Smooth muscle cell (in vitro differentiated cells): ENCODE measurements around the gene SMIM24. TPM values are rescaled to one million over a fixed set of nuclear protein-coding genes. Genes with fewer than 3 reads are reported as not detected.
"Not testable (repeated sequence)": the region's sequence is repeated elsewhere in the genome, so short reads cannot be mapped to it uniquely, and the experiment has no call there.

Source experiments
- DNase-seq: peaks from one replicate; lab custom pipeline; 2025; ENCODE audit not compliant: unreplicated experiment; lab: John Stamatoyannopoulos, UW
- H2AFZ ChIP-seq: fragments of 200-600 bp; sonication (generic); 2 replicates; pipeline ENCODE4 v1.6.0; 2016; ENCODE audit warnings: antibody characterized with exemption, low read depth, mild to moderate bottlenecking
- H3F3A ChIP-seq: fragments of 200-600 bp; sonication (generic); 2 replicates; pipeline ENCODE4 v1.6.0; 2017; ENCODE audit warnings: antibody characterized with exemption, low read depth
- H3K27ac ChIP-seq: fragments of 200-600 bp; sonication (generic); 2 replicates; pipeline ENCODE4 v1.5.1; 2016; ENCODE audit warnings: low read depth, mild to moderate bottlenecking
- H3K27me3 ChIP-seq: fragments of 200-600 bp; sonication (generic); 2 replicates; pipeline ENCODE4 v1.6.1; 2016; ENCODE audit warnings: low read depth, mild to moderate bottlenecking
- H3K36me3 ChIP-seq: fragments of 200-600 bp; sonication (generic); 2 replicates; pipeline ENCODE4 v1.5.1; 2016; ENCODE audit warnings: low read depth
- H3K4me1 ChIP-seq: fragments of 200-600 bp; sonication (generic); 2 replicates; pipeline ENCODE4 v1.5.1; 2016; ENCODE audit warnings: low read depth
- H3K4me2 ChIP-seq: fragments of 200-600 bp; sonication (generic); 2 replicates; pipeline ENCODE4 v1.6.0; 2016; ENCODE audit warnings: mild to moderate bottlenecking
- H3K4me3 ChIP-seq: fragments of 200-600 bp; sonication (generic); 2 replicates; pipeline ENCODE4 v1.5.1; 2016; ENCODE audit warnings: mild to moderate bottlenecking
- H3K79me2 ChIP-seq: fragments of 200-600 bp; sonication (generic); 2 replicates; pipeline ENCODE4 v1.6.0; 2016; ENCODE audit warnings: low read depth, mild to moderate bottlenecking
- H3K9ac ChIP-seq: fragments of 200-600 bp; sonication (generic); 2 replicates; pipeline ENCODE4 v1.6.0; 2016; ENCODE audit warnings: low read depth
- H3K9me3 ChIP-seq: fragments of 200-600 bp; sonication (generic); replicated peaks from 2 replicates; pipeline ENCODE4 v1.5.1; 2016; ENCODE audit warnings: low read depth
- H4K20me1 ChIP-seq: fragments of 200-600 bp; sonication (generic); 2 replicates; pipeline ENCODE4 v1.6.0; 2016; ENCODE audit warnings: low read depth
- CTCF ChIP-seq: fragments of 200-600 bp; sonication (generic); IDR thresholded peaks from 2 replicates; pipeline ENCODE4 v1.5.1; 2017; ENCODE audit warnings: borderline replicate concordance, mild to moderate bottlenecking, antibody characterized with exemption; ENCODE audit not compliant: insufficient read depth, poor library complexity, severe bottlenecking
- WGBS: methylation state at CpG from one replicate; pipeline ENCODE4 v1.1.7; 2016; ENCODE audit warnings: low lambda C conversion rate; 5-methylcytosine and 5-hydroxymethylcytosine counted together
- polyA plus RNA-seq: library from polyadenylated mRNA; unstranded; fragments of >200 nt; fragmentation: Nextera tagmentation; extraction: Ambion mirVana; gene quantifications from 2 replicates; pipeline ENCODE4 v1.2.1, GENCODE V29; 2016
- total RNA-seq: library from RNA; depleted of rRNA; stranded (reverse); fragments of >200 nt; gene quantifications from 2 replicates; pipeline ENCODE4 v1.2.3, GENCODE V29; 2014

Gene SMIM24
- 1.1 TPM in 1 of 2 replicates, not detected in the other for total RNA-seq
- not detected in 2 replicates for polyA plus RNA-seq

DNA sequence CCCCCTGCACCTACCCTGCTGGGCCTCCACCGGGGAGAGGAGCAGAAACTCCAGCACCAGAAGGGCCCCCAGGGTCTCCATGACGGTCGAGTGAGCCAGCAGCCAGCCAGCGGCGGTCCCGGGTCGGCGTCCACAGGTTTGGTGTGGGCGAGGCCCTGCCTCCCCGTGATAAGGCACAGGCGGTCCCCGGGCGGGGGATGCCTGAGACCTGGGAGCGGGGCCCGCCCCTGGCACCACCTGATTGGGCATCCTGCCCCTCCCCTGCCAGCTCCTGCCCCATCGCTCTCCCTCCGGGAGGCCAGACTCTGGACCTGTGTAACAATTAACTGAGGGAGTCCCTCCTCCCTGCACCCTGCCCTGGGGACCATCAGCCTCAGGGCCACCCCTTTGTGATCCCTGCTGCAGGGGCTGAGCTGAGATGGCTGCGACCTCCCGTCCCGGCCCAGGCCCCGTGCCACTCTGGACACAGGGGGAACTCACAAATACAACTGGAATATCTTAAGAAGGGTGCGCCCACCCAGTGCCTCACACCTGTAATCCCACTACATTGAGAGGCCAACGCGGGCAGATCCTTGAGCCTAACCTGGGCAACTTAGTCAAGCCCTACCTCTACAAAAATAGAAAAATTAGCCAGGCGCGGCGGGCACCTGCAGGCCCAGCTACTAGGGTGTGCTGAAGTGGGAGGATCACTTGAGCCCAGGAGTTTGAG, at the start of gene SMIM24:
Gene SMIM24 (minus strand): TSS at position 143 of the 709 bp plus-strand sequence. CDS start 62 bp downstream, at position 81.
- DNase-seq, result no peak
- no peaks in the 10 kb centered on the region for H3K27me3 ChIP-seq
- H3K9ac ChIP-seq, result no peak within 1 kb of the TSS
- H3K27ac ChIP-seq, result no peak within 1 kb of the TSS
- no peaks in the 10 kb centered on the region for H3K36me3 ChIP-seq
- H3K4me3 ChIP-seq, result no peak within 1 kb of the TSS
- WGBS, result 86% methylated on average over 19 of the region's 27 CpGs
- no peaks in the 10 kb centered on the region for H4K20me1 ChIP-seq
- H3K9me3 ChIP-seq, result no peaks in the 10 kb centered on the region
- H2AFZ ChIP-seq, result no peak within 1 kb of the TSS
- no peaks in the 10 kb centered on the region for H3F3A ChIP-seq
- H3K4me1 ChIP-seq, result no peaks in the 10 kb centered on the region
- no peak for TF ChIP-seq CTCF
- H3K79me2 ChIP-seq, result no peaks in the 10 kb centered on the region
- H3K4me2 ChIP-seq, result no peak within 1 kb of the TSS

- H3F3A ChIP-seq, H3K9me3 ChIP-seq, H3K27me3 ChIP-seq, H3K9ac ChIP-seq, H3K4me2 ChIP-seq, H3K4me3 ChIP-seq, H3K27ac ChIP-seq, H3K36me3 ChIP-seq, H3K79me2 ChIP-seq, H2AFZ ChIP-seq, H3K4me1 ChIP-seq, DNase-seq: not testable (repeated sequence)
- peaks cover 38% of the 10 kb centered on the region for H4K20me1 ChIP-seq
- WGBS, result 100% methylated on average over 6 of the region's 7 CpGs
These were observed 49.0 kb upstream of the SMIM24 start for GRCh38 chr19:3529299-3529698.

- no peaks in the 10 kb centered on the region for H3K9me3 ChIP-seq
- H2AFZ ChIP-seq, result no peak overlapping the region
- no peak for DNase-seq
- H3F3A ChIP-seq, result no peaks in the 10 kb centered on the region
- WGBS, result over 99% methylated on average over 17 of the region's 20 CpGs
- no peaks in the 10 kb centered on the region for H3K27me3 ChIP-seq
- H3K27ac ChIP-seq, result no peak overlapping the region
- no peaks in the 10 kb centered on the region for H3K36me3 ChIP-seq
- H3K4me2 ChIP-seq, result no peak overlapping the region
- H3K9ac ChIP-seq, result no peak overlapping the region
- H4K20me1 ChIP-seq, result peaks cover 44% of the 10 kb centered on the region
- no peak overlapping the region for H3K4me3 ChIP-seq
- no peak for TF ChIP-seq CTCF
- H3K4me1 ChIP-seq, result no peaks in the 10 kb centered on the region
- H3K79me2 ChIP-seq, result no peaks in the 10 kb centered on the region
These were observed 48.4 kb upstream of the SMIM24 start for GRCh38 chr19:3528539-3529211.

GRCh38 chr19:3528080-3528479, 47.8 kb upstream of the SMIM24 start:
- H3K4me2 ChIP-seq, result no peak overlapping the region
- H3K9ac ChIP-seq, result no peak overlapping the region
- no peaks in the 10 kb centered on the region for H3F3A ChIP-seq
- no peaks in the 10 kb centered on the region for H3K79me2 ChIP-seq
- no peaks in the 10 kb centered on the region for H3K9me3 ChIP-seq
- no peak for TF ChIP-seq CTCF
- H3K27me3 ChIP-seq, result no peaks in the 10 kb centered on the region
- peaks cover 50% of the 10 kb centered on the region for H4K20me1 ChIP-seq
- DNase-seq, result no peak
- 95% methylated on average over 14 of the region's 14 CpGs for WGBS
- no peaks in the 10 kb centered on the region for H3K36me3 ChIP-seq
- no peak overlapping the region for H3K27ac ChIP-seq
- no peaks in the 10 kb centered on the region for H3K4me1 ChIP-seq
- no peak overlapping the region for H2AFZ ChIP-seq
- no peak overlapping the region for H3K4me3 ChIP-seq
